Retinal pigment epithelial cell (primary cell): ENCODE data around the gene PFDN4.

ENCODE experiments used
- DNase-seq: peaks from one replicate; pipeline ENCODE4 v3.0.0-alpha.2; 2010; ENCODE audit warnings: low read depth
- H3K4me3 ChIP-seq: 2 replicates; pipeline ENCODE4 v1.5.1; 2011; ENCODE audit warnings: mild to moderate bottlenecking, low read length, control low read depth, moderate library complexity
- TF ChIP-seq, protein P1 (sequence below): conservative IDR thresholded peaks from 2 replicates; pipeline ENCODE4 v1.5.1; 2011; ENCODE audit warnings: low read depth, low read length, control low read depth, inconsistent platforms

Gene PFDN4

DNA sequence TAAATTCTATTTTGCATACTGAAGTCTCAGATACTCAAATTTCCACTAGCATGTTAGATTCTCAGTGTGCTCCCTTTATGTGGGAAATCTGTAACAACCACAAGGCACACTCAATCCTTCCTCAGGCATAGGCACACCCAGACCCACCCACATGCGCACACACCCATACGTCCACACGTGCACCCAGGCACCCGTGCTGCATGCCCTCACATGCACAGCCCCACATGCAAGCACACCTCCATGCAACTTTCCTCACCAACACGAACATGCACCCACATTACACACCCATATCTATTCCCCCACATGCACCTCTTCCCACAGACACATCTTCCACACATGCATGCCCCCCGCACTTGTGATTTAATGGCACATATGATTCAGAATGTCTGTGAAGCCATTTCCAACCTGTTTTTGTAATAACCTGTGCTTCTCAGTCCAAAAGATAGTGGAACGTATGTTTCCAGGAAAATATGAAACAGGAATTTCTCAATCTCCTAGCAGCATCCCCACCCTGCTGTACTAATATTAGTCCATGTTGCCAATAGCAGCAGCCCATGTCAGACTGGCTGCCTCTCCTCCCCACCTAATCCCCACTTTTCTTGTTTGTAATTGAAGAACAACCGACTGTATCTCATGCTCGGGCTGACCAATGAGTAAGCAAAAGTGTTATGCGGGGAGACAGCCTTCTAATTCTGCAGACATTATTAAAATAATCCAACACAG lies 22.8 kb upstream of the PFDN4 start:
- DNase-seq, result no peak
- TF ChIP-seq, protein P1, sequence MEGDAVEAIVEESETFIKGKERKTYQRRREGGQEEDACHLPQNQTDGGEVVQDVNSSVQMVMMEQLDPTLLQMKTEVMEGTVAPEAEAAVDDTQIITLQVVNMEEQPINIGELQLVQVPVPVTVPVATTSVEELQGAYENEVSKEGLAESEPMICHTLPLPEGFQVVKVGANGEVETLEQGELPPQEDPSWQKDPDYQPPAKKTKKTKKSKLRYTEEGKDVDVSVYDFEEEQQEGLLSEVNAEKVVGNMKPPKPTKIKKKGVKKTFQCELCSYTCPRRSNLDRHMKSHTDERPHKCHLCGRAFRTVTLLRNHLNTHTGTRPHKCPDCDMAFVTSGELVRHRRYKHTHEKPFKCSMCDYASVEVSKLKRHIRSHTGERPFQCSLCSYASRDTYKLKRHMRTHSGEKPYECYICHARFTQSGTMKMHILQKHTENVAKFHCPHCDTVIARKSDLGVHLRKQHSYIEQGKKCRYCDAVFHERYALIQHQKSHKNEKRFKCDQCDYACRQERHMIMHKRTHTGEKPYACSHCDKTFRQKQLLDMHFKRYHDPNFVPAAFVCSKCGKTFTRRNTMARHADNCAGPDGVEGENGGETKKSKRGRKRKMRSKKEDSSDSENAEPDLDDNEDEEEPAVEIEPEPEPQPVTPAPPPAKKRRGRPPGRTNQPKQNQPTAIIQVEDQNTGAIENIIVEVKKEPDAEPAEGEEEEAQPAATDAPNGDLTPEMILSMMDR, result no peak

DNA sequence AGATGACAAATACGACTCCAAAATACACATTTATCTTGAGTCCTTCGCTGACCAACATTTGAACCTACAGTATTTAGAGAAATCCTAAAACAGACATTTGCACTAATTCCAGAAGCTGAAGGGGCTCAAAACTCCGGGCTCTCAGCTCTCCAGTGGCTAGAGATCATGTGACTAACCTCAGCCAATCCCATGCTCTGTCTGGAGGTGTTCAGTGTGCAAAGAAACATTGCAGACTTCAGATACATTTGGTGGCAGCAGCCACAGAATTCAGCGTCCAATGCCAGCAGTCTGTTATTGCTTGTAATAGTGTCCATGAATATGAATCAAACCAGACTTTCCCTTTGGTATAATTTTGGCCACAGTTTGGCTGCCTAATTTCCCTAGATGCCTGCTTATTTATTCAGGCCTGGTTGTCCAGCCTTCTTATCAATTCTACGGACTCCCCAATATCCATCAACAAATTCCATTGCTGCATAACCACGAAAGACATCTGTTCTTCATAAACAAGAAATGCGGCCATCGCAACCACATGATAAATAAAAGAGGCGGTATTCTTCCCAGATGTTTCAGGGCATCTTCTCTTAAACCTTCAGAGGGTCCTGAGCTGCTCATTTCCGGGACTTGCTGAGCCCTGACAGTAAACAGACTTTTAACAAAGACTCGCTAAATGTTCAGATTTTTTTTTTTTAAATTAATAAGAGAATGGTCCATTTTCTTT lies 19.6 kb upstream of the PFDN4 start:
- TF ChIP-seq, protein P1, result no peak
- DNase-seq, result no peak

More for the DNA sequence above, 22.8 kb upstream of the PFDN4 start:
- H3K4me3 ChIP-seq, result no peak overlapping the region

DNA sequence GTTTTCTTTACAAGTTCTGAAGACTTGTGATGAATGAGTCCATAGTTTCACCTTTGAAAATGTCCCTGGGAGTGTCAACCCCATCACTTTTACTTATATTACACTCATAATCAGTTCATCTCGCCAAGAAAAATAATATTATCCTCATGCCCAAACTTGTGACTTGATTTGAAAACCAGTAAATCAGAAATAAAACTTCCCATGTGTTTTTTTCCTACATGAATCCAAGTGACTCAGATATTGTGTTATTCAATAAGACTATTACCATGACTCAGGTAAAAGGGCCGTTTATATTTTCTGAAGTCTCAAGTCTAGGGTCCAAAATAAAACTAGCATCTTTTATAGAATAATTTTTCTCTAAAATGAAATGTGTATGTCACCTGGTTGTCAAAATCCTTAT lies 18.3 kb upstream of the PFDN4 start:
- TF ChIP-seq, protein P1, result no peak
- DNase-seq, result no peak
- H3K4me3 ChIP-seq, result no peak overlapping the region

More for the DNA sequence above, 19.6 kb upstream of the PFDN4 start:
- no peak overlapping the region for H3K4me3 ChIP-seq

DNA sequence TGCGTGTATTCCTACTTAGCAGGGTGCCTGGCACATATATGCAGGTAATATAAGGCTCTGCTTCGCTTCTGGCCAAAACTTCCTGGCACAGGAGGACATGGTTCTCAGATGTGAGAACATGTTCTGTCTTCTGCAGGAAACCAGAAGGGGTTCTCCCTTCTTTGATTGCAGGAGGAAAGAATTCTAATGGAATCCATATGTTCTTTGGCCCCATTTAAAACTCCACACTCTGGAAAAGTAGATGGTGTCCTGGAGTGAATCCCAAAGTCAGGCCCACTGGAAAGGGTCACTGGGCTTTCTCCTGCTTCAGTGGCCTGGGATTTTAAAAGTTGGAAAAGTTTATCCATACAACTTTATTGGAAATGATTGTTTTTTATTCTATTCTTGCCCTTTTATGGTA lies 17.7 kb upstream of the PFDN4 start:
- TF ChIP-seq, protein P1, result no peak
- H3K4me3 ChIP-seq, result no peak overlapping the region
- DNase-seq, result no peak

- no peak overlapping the region for H3K4me3 ChIP-seq
- no peak for DNase-seq
- TF ChIP-seq, protein P1, result no peak
Observed at GRCh38 chr20:54193817-54194216, 14.1 kb upstream of the PFDN4 start.

DNA sequence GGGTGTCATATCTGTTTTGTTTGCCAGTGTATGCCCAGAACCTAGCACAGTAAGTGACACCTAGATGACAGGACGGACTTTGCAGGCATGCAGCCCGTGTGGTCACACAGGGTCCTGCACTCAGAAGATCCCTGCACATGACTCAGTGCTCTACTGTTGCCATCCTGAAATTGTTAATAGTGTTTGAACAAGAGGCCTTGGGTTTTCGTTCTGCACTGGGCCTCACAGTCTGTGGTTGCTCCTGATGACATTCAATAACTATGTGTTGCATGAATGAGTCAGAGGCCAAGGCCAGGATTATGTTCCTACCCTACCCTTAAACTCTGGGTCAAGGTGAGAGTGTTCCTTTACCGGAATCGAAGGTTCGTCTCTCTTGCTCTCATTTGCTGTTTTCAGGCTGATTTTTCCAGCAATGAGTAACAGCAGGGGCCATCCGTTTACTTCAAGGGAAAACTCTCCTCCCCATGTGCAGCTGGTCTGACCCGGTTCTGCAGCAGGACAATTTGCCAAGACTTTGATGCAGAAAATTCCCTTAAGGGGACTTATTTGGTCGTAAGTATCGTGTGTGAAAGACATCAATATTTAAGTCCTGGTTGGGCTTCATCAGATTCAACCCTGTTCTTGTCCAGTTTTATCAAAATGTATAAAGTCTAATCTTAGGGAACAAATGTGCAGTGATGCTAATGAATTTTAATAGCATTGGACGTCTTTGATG lies 13.0 kb upstream of the PFDN4 start:
- DNase-seq, result no peak
- no peak overlapping the region for H3K4me3 ChIP-seq
- TF ChIP-seq, protein P1, result peak; percentile 31
